ENCODE data around the gene RBM17.
"Not testable (repeated sequence)": the region's sequence is repeated elsewhere in the genome, so short reads cannot be mapped to it uniquely, and the experiment has no call there.

Gene RBM17

GRCh38 chr10:6080417-6080973, 8.3 kb upstream of the RBM17 start:
- DNase-seq (ENCODE audit: low read depth in 2 of 2) = no peak

- no peak for DNase-seq (ENCODE audit: low read depth in 2 of 2)
Measured at GRCh38 chr10:6082496-6083395, 6.1 kb upstream of the RBM17 start.

- DNase-seq (ENCODE audit: low read depth in 2 of 2) = peak; percentile 72 to 75
Measured at GRCh38 chr10:6083523-6084475, 5.0 kb upstream of the RBM17 start.

GRCh38 chr10:6086375-6087233, 2.2 kb upstream of the RBM17 start:
- DNase-seq (ENCODE audit: low read depth in 2 of 2) = peak; percentile 84 to 86

DNA sequence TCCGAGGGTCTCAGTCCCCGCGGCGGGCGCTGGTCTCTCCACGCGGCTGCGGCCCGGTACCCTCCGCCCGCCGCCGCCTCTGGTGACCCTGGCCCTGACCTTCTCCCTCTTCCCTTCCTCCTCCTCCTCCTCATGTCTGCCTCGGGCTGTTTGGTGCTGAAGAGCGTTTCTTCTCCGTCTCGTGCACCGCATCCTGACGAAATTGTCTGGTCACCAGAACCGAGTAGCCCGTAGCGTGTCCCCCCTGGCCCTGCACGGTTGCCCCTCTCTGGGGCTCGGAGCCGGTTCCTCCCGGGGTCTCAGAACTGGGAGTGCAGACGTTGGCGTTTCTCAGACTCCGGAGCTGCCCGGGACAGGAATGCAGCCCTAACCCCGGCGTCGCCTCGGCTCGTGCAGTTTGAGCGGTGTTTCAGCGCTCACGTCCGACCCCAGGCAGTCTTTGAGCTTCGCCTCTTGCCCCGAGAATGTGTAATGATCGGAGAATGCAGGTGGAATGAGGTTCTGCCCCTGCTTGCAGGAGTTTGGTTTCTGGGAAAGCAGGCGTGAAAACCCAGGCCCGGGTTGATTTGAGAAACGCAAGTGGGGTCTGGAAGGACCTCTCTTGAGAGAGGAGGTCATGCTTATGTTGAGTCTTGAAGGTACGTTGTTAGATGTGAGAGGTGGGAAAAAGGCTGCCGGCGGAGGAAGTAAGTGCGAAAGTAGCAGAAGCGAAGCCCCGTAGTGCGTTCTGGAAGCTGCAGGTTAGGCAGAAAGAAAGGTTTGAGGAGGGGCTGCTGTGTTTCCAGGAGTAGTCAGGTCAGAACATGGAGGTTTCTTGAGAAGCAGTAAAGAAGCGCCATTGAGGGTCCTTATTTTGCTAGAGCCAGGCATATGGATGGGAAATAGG, 743 bp downstream of the RBM17 start:
- no peak for DNase-seq (ENCODE audit: low read depth in 2 of 2)

DNA sequence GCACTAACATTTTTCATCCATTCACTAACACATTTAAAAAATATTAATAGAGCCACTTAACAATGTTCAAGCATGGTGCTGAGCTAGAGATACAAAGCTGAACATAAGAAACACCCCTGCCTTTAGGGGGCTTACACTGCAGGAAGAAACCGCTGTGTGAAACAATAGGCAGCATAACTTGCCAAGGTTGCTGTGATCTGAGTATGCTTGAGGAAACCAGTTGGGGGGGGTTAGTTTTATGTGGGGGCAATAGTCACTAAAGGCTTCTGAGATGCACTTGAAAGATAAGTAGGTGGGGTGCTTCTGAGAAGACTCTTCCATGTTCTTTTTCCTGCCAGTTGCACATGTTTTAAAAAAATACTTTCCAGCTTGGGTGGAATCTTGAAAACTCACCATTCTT, 2.8 kb downstream of the RBM17 start:
- DNase-seq (ENCODE audit: low read depth in 2 of 2) = no peak

DNA sequence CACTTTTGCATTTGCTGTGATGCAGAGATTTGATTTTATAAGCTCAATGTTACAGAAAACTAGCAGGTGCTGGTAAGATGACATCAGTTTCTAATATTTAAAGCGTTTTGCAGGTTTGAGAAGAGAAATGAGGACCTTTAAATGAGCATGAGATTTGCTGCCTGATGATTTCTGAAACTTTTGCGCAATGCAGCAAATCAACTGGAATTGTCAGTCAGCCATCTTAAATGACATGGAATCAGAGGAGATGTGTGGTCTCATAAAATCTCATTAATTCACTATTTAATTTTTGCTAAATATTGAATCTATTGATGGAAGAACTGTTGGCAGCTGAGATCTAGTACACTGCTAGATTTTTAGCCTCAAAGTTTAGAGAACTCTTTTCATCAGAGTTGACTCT, 3.9 kb downstream of the RBM17 start:
- no peak for DNase-seq (ENCODE audit: low read depth in 2 of 2)

- DNase-seq (ENCODE audit: low read depth in 2 of 2) = no peak
Measured at GRCh38 chr10:6095810-6096570, 7.2 kb downstream of the RBM17 start.

GRCh38 chr10:6097063-6097462, 8.2 kb downstream of the RBM17 start:
- DNase-seq (ENCODE audit: low read depth in 2 of 2) = no peak

DNA sequence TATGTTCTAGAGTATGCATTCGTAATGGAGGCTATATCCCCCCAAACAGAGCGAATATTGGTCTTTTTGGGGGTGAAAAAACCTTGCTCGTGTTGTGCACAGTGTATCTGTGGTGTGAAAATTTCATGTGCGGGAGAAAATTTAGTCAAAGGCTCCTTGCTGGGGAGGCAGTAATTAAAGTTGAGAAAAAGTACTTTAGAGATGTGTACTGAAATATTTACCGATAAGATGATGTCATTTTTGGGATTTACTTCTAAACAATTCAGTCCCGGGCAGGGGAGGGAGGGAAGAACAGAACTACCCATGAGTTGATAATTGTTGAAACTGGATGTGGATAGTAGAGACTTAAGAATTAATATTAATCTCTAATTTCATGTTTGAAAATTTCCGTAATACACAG, 9.3 kb downstream of the RBM17 start:
- DNase-seq (ENCODE audit: low read depth in 2 of 2) = no peak

- no peak for DNase-seq (ENCODE audit: low read depth in 2 of 2)
Measured at GRCh38 chr10:6100370-6100769, 11.5 kb downstream of the RBM17 start.

- DNase-seq (ENCODE audit: low read depth in 2 of 2) = no peak
Measured at GRCh38 chr10:6101181-6101580, 12.3 kb downstream of the RBM17 start.

DNA sequence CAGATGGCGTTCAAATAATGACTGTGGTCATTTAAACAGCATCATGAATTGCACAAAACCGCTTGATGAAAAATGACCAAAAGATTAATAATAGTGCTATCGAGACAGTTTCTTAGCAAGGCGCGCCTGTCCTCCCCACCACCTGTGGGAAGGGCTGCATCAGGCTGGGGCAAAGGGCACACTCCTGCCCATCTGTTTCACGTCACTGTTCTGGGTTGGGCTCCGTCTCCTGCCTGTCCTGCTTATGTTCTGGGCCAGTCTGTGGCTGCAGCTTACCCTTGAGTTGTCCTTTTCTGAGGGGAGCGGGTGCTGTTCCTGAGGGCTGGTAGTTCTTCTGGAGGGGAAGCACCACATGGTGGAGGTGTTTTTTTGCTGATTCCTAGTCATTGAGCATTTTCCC, 13.3 kb downstream of the RBM17 start:
- DNase-seq (ENCODE audit: low read depth in 2 of 2) = no peak

- DNase-seq (ENCODE audit: low read depth in 2 of 2) = no peak
Measured at GRCh38 chr10:6103591-6103990, 14.8 kb downstream of the RBM17 start.

DNA sequence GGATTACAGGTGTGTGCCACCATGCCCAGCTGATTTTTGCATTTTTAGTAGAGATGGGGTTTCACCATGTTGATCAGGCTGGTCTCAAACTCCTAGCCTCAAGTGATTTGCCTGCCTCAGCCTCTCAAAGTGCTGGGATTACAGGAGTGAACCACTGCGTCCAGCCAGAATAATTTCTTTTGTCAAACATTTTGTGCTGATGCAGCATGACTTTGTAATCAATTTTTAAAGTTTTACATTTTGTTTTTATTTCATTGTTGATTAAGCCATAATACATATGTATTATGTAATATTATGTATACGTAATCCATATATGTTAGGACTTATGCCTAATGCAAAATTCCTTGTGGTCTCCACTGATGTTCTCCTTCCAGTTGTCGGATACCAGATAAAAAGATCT, 18.8 kb downstream of the RBM17 start:
- not testable (repeated sequence) for DNase-seq (ENCODE audit: low read depth in 2 of 2)

DNA sequence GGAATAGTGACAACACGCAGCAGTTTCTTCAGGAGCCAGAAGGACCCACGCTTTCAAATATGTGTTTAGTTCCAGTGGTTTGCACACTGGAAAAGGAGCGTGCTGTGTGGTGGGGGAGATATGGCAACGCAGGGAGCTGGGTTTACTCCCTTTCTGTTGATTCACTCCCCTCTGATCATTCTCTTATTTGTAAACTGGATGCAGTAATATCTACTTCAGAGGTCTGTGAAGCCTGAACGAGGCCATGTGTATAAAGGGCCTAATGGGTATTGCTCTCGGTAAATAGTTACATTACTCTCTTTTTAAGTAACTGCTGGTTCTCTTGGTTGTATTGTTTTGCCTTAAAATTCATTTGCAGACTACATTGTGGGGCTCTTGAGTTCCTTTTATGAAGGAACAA, 19.2 kb downstream of the RBM17 start:
- DNase-seq (ENCODE audit: low read depth in 2 of 2) = no peak

GRCh38 chr10:6108631-6109443, 20.0 kb downstream of the RBM17 start:
- no peak for DNase-seq (ENCODE audit: low read depth in 2 of 2)

GRCh38 chr10:6109444-6109775, 20.6 kb downstream of the RBM17 start:
- DNase-seq (ENCODE audit: low read depth in 2 of 2) = no peak

DNA sequence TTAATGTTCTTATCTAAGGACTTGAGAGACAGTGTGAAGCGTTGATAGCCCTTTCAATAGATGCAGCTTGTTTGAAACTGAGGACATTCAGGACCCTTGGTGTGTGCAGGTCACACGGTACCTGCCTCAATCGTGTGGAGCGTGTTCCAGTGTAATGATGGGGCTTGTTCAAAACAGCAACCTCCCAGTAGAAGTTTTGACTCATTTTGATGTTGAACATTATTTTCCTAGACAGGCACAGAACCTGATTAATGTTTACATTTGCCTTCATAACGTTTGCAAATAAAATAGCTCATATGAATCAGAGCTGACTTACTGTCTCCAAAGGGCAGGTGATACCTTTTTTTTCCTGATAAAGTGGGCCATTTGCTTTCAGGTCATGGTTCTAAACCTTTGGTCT, 21.3 kb downstream of the RBM17 start:
- no peak for DNase-seq (ENCODE audit: low read depth in 2 of 2)
